ENCODE results near the gene FBXW11. TPM values are rescaled to one million over a fixed set of nuclear protein-coding genes. Genes with fewer than 3 reads are reported as not detected.

FBXW11 gene
- total and polyA plus RNA-seq, 12 donors = 5.3 to 108 (median 76.6) TPM

DNA sequence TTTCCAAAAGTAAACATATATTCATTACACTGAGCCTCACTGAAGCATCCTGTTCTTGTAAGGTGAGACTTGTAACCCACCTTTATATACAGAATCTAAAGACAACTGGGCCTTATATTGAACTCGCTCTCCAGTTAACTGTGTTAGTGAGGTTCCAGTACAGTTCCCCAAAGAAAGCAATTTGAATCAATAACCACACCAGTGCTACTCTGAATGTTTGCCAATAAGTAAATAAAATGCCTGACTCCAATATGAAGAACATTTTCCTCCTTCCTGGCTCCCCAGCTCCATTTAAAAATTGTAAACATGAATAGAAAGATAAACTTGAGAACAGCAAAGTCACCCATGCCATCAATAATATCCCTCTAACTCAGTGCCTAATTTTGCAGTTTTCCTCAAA, 50.1 kb downstream of the FBXW11 start:
- H3K4me3 ChIP-seq = no peak overlapping the region
- no peaks in the 10 kb centered on the region for H3K27me3 ChIP-seq
- H3K4me1 ChIP-seq = peaks cover 21 to 91% (median 70%) of the 10 kb centered on the region in 9 donors
- WGBS, 2 donors = 96 to 98% methylated on average over 1 of the region's 1 CpG
- DNase-seq (no peak), ATAC-seq (no peak)
- H3K27ac ChIP-seq = no peak overlapping the region
- intact Hi-C loops (cut with DNase I) = loop anchor here in 1 of 10 donors (5.0 kb wide), 1 partner anchor 41 kb away; no protein-coding TSS in a partner anchor
- H3K36me3 ChIP-seq = peaks cover 0 to 6% (median 0%) of the 10 kb centered on the region in 9 donors
- TF ChIP-seq, protein P1, sequence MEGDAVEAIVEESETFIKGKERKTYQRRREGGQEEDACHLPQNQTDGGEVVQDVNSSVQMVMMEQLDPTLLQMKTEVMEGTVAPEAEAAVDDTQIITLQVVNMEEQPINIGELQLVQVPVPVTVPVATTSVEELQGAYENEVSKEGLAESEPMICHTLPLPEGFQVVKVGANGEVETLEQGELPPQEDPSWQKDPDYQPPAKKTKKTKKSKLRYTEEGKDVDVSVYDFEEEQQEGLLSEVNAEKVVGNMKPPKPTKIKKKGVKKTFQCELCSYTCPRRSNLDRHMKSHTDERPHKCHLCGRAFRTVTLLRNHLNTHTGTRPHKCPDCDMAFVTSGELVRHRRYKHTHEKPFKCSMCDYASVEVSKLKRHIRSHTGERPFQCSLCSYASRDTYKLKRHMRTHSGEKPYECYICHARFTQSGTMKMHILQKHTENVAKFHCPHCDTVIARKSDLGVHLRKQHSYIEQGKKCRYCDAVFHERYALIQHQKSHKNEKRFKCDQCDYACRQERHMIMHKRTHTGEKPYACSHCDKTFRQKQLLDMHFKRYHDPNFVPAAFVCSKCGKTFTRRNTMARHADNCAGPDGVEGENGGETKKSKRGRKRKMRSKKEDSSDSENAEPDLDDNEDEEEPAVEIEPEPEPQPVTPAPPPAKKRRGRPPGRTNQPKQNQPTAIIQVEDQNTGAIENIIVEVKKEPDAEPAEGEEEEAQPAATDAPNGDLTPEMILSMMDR (IDR thresholded peaks at IDR 0.05) = no peak
- no peaks in the 10 kb centered on the region for H3K9me3 ChIP-seq

DNA sequence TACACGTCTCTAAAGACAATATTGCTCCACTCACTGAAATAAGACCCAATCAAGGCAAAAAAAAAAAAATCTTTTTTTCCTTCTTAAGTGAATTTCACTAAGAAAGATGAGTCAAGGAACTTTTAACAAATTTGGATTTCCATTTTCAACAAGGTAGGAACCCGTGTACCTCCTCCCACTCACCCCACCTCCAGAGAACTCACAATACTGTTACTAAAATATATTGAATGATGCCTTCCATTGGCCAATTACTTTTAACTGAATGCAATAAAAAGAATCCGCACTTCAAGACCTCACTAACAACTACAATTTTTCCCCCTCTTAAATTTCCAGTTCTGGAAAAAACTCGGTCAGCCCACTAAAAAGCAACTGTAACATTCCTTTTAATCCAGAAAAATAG, 50.7 kb downstream of the FBXW11 start:
- intact Hi-C loops (cut with DNase I) = loop anchor here in 1 of 10 donors (5.0 kb wide), 1 partner anchor 42 kb away; no protein-coding TSS in a partner anchor
- Histone ChIP-seq H3K36me3 (peaks cover 0 to 6% (median 0%) of the 10 kb centered on the region in 9 donors), H3K4me3 (no peak overlapping the region), H3K27me3 (no peaks in the 10 kb centered on the region), H3K27ac (no peak overlapping the region), H3K4me1 (peaks cover 21 to 86% (median 65%) of the 10 kb centered on the region in 9 donors), H3K9me3 (no peaks in the 10 kb centered on the region)
- TF ChIP-seq, protein P1 (IDR thresholded peaks at IDR 0.05) = no peak
- ATAC-seq (no peak), DNase-seq (no peak)
- 93 to 94% methylated on average over 4 of the region's 4 CpGs for WGBS, 2 donors

DNA sequence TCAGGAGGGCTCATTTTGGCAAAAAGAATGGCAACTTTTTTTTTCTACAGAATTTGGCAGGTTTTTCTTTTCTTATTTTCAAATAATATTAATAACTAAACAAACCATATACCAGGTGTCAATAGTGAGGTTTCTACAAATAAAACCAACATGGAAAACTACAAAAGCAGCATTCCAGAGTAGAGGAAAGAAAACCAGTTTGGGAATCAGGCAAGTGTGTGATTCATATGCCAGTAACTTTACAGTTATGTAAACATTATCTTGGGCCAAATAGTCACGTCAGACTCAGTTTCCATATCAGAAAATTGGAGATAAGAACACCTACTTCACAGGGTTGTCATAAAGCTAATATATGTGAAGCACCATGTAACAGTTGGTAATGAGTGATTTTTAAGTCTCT, 51.7 kb downstream of the FBXW11 start:
- peaks cover 21 to 81% (median 59%) of the 10 kb centered on the region in 9 donors for H3K4me1 ChIP-seq
- no peak overlapping the region for H3K4me3 ChIP-seq
- no peak for ATAC-seq
- intact Hi-C loops (cut with DNase I) = loop anchor here in 1 of 10 donors (5.0 kb wide), 1 partner anchor 43 kb away; no protein-coding TSS in a partner anchor
- DNase-seq = no peak
- no peaks in the 10 kb centered on the region for H3K9me3 ChIP-seq
- peak overlapping the region in 2 of 10 donors; percentile 7 to 43 for H3K27ac ChIP-seq
- TF ChIP-seq, protein P1 (IDR thresholded peaks at IDR 0.05) = no peak
- H3K27me3 ChIP-seq = no peaks in the 10 kb centered on the region
- H3K36me3 ChIP-seq = peaks cover 0 to under 1% (median 0%) of the 10 kb centered on the region in 9 donors
- 27 to 41% methylated on average over 1 of the region's 1 CpG for WGBS, 2 donors

DNA sequence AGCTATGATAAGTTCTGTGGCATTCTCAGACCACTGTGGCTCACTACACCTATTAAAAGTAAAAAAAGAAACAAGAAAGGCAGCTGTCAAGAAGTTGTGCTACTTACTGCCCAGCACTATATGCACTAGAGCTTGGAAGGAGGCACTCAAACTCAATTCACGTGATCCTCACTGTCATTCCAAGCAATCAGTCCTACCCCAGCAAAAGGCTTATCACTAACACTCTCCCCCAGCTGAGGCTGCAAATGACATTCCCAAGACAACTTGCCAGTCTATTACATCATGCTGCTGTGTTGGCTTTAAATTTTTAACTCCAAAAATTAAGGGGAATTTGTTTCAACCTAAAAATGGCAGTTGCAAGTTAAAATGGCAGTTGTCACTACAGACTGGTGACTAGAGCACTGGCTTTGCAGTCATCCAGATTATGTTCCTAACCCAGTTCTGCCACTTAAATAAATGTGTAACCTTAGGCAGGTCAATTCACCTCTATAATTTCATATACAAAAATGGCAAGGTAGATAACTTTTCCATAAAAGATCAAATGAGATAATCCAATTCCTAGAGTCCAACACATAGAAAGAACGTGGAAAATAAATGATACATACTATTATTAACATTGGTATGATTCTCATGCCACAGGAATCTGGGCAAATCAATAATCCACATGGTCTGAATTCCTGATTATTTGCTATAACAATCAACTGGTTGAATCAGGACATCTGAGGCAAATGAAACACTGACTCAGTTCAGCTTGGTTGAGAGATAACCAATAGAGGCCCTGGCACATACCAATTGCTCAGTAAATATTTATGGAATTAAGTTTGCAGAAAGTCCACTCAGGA, 52.4 kb downstream of the FBXW11 start:
- WGBS, 2 donors = 53 to 66% methylated on average over 2 of the region's 2 CpGs
- no peaks in the 10 kb centered on the region for H3K9me3 ChIP-seq
- peak overlapping the region in 3 of 10 donors; percentile 7 to 43 (median 14) for H3K27ac ChIP-seq
- no peaks in the 10 kb centered on the region for H3K36me3 ChIP-seq
- DNase-seq (no peak), ATAC-seq (peak in 4 of 8 donors; percentile 35 to 65 (median 46))
- TF ChIP-seq, protein P1 (IDR thresholded peaks at IDR 0.05) = no peak
- H3K4me3 ChIP-seq = no peak overlapping the region
- H3K4me1 ChIP-seq = peaks cover 21 to 76% (median 54%) of the 10 kb centered on the region in 9 donors
- intact Hi-C loops (cut with DNase I) = no loop called here
- H3K27me3 ChIP-seq = no peaks in the 10 kb centered on the region

Data from heart right ventricle (tissue), 16 donors.